NB4 (cell line): ENCODE results near the gene YWHAE.
"Not testable (repeated sequence)": the region's sequence is repeated elsewhere in the genome, so short reads cannot be mapped to it uniquely, and the experiment has no call there.

Source experiments
- DNase-seq: peaks from one replicate; pipeline ENCODE4 v3.0.0; 2010; ENCODE audit warnings: low read depth
- H3K4me3 ChIP-seq: one replicate; pipeline ENCODE4 v1.5.1; 2011; ENCODE audit warnings: mild to moderate bottlenecking, low read depth, low read length, moderate library complexity
- MAX ChIP-seq: IDR thresholded peaks from 2 replicates; pipeline ENCODE4 v1.6.1; 2011; ENCODE audit warnings: low read depth, low read length
- MYC ChIP-seq: IDR thresholded peaks from 2 replicates; pipeline ENCODE4 v1.6.1; 2011; ENCODE audit warnings: low read depth, low read length
- POLR2A ChIP-seq: IDR thresholded peaks from 2 replicates; pipeline ENCODE4 v1.6.1; 2011; ENCODE audit warnings: mild to moderate bottlenecking; ENCODE audit not compliant: insufficient read length; ENCODE audit errors: extremely low read depth
- TF ChIP-seq, protein P1 (sequence below): IDR thresholded peaks from one replicate; pipeline ENCODE4 v1.5.1; 2012; ENCODE audit warnings: low read depth, low read length

YWHAE gene

DNA sequence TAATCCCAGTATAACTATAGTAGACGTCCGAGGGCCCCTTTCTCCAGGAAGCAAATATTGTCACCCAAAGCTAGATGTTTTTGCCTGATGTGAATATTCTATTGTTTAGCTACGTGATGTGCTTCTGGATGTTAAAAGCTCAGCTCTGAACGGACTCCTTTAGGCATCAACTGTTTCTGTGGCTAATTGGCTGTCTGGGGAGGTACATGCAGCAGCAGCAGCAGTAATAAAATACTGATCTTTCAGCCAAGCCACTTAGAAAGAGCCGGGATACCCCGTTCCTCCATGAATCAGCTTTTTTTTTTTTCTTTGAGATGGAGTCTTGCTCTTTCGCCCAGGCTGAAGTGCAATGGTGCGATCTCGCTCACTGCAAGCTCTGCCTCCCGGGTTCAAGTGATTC lies 77.5 kb downstream of the YWHAE start:
- no peak for TF ChIP-seq POLR2A
- TF ChIP-seq, protein P1, sequence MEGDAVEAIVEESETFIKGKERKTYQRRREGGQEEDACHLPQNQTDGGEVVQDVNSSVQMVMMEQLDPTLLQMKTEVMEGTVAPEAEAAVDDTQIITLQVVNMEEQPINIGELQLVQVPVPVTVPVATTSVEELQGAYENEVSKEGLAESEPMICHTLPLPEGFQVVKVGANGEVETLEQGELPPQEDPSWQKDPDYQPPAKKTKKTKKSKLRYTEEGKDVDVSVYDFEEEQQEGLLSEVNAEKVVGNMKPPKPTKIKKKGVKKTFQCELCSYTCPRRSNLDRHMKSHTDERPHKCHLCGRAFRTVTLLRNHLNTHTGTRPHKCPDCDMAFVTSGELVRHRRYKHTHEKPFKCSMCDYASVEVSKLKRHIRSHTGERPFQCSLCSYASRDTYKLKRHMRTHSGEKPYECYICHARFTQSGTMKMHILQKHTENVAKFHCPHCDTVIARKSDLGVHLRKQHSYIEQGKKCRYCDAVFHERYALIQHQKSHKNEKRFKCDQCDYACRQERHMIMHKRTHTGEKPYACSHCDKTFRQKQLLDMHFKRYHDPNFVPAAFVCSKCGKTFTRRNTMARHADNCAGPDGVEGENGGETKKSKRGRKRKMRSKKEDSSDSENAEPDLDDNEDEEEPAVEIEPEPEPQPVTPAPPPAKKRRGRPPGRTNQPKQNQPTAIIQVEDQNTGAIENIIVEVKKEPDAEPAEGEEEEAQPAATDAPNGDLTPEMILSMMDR: no peak
- no peak for TF ChIP-seq MYC
- TF ChIP-seq MAX: no peak
- H3K4me3 ChIP-seq: no peak overlapping the region
- DNase-seq: no peak

- no peak overlapping the region for H3K4me3 ChIP-seq
- no peak for DNase-seq
- TF ChIP-seq POLR2A: no peak
- no peak for TF ChIP-seq MYC
- TF ChIP-seq MAX: no peak
- TF ChIP-seq, protein P1: no peak
These were observed 78.0 kb downstream of the YWHAE start for GRCh38 chr17:1322014-1322428.

DNA sequence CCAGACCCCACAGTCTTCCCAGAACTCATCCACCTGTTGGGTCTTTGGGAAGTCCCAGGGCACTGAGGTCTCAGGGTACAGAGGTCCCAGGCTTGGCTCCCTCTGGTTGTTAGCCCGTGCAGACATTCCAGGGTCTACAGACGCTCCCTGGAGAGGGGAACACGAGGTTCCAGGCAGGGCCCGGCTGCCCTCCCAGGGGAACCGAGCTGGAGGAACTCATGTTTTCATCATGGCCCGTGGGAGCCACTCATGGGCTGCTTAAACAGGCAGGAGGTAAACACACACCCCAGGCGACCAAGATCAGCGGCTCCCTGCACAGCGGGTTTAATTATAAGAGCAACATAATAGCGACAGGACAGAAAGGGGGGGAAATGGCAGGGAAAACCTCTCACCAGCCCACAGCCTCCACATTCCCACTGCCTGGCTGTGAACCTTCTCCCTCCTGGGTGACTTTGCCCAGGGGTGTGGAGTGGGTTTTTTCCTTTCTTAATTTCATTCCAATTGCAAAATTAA lies 84.1 kb downstream of the YWHAE start:
- TF ChIP-seq, protein P1: no peak
- TF ChIP-seq POLR2A (no peak), MYC (no peak), MAX (no peak)
- no peak overlapping the region for H3K4me3 ChIP-seq
- peak; percentile 45 for DNase-seq

DNA sequence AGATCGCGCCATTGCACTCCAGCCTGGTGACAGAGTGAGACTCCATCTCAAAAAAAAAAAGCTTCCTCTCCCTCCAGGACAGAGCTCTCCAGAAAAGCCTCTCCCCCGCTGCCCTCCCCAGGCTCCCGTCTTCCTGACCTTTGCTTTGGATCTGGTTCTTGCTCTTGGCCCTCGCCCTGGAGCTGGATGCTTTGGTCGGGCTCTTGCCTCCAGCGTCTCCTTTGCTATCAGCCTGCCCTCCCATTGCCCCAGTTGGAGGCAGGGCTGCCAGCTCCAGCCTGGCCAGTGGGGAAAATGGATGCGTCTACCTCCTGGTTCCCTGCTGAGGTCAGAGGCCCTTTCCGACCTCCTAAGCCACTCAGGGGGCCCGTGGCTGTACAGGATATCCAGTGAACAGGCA lies 84.6 kb downstream of the YWHAE start:
- no peak overlapping the region for H3K4me3 ChIP-seq
- no peak for TF ChIP-seq POLR2A
- TF ChIP-seq, protein P1: no peak
- no peak for DNase-seq

GRCh38 chr17:1313270-1314005 lies 86.6 kb downstream of the YWHAE start:
- no peak overlapping the region for H3K4me3 ChIP-seq
- TF ChIP-seq, protein P1: no peak
- no peak for TF ChIP-seq MAX
- TF ChIP-seq MYC: no peak
- no peak for TF ChIP-seq POLR2A
- no peak for DNase-seq

DNA sequence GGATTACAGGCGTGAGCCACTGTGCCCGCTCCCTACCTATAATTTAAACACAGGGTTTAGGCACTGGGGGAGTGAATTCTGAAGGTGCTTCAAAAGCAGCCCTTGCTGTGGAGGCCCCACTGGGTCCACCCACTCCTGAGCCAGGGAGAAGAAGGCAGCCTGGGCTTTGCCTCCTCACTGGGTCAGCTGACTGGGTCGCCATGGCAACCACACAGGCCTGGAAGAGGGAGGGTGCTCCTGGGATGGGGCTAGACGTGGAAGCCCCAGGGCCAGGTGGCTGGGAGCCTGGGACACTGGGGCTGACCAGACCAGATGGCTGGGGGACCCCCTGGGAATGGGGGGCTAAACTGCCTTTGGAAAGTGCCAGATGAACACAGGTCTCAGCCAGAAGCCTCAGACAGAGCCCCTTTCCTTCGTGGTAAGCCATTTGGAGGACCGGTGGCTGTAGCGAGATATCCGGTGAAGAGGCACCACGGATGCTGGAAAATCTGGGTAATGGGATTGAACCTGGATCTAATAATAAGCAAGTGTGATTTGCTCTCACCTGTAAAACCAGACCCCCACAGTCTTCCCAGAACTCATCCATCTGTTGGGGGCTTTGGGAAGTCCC lies 87.7 kb downstream of the YWHAE start:
- TF ChIP-seq POLR2A (no peak), MYC (no peak), MAX (no peak)
- TF ChIP-seq, protein P1: no peak
- H3K4me3 ChIP-seq: no peak overlapping the region
- peak; percentile 22 for DNase-seq

DNA sequence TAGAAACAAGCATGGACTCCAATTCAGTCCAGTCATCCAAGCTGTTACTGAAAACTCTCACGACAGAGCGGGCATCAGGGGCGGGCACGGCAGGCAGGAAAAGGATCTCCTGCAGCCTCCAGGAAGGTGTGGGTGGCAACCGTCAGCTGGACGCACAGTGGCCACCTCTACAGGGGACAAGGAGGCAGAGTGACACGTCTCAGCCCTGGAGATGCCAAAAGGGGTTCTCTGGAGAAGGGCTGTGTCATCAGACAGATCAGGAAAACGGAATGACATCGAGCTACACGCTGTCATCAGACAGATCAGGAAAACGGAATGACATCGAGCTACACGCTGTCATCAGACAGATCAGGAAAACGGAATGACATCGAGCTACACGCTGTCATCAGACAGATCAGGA lies 92.2 kb downstream of the YWHAE start:
- DNase-seq, H3K4me3 ChIP-seq: not testable (repeated sequence)
